Fibroblast of lung (primary cell): ENCODE results near the gene DAPK3. TPM values are rescaled to one million over a fixed set of nuclear protein-coding genes. Genes with fewer than 3 reads are reported as not detected.

ENCODE experiments used
- DNase-seq, 2 donors: peaks; one replicate each; pipeline versions ENCODE4 v3.0.0 to v3.0.0-alpha.2; 2010; ENCODE audit warnings: low read depth in 2 of 2
- H2AFZ ChIP-seq: 2 replicates; pipeline ENCODE4 v1.5.1; 2012; ENCODE audit warnings: low read length, control low read depth, inconsistent platforms
- H3K27ac ChIP-seq: 2 replicates; pipeline ENCODE4 v1.5.1; 2011; ENCODE audit warnings: low read length, control low read depth; ENCODE audit not compliant: insufficient read depth
- H3K27me3 ChIP-seq: 2 replicates; pipeline ENCODE4 v1.5.1; 2011; ENCODE audit warnings: mild to moderate bottlenecking, low read length; ENCODE audit not compliant: control insufficient read depth, insufficient read depth
- H3K36me3 ChIP-seq: 2 replicates; pipeline ENCODE4 v1.5.1; 2011; ENCODE audit warnings: low read length; ENCODE audit not compliant: control insufficient read depth, insufficient read depth
- H3K4me1 ChIP-seq: 2 replicates; pipeline ENCODE4 v1.5.1; 2011; ENCODE audit warnings: low read length; ENCODE audit not compliant: control insufficient read depth, insufficient read depth; ENCODE audit errors: extremely low read depth
- H3K4me2 ChIP-seq: 2 replicates; pipeline ENCODE4 v1.5.1; 2011; ENCODE audit warnings: low read length, control low read depth; ENCODE audit not compliant: insufficient read depth; ENCODE audit errors: extremely low read depth
- H3K4me3 ChIP-seq, 4 experiments: fragments of 200-600 bp in 1 of 4; sonication (generic) in 1 of 4; replicated peaks in 1 of 4; 2 replicates each; pipeline ENCODE4 v1.5.1; 2011 to 2016; ENCODE audit warnings: low read length in 4 of 4, low read depth in 3 of 4, mild to moderate bottlenecking in 3 of 4, control low read depth in 2 of 4, inconsistent platforms in 1 of 4, mixed read lengths in 1 of 4; ENCODE audit not compliant: insufficient read depth in 1 of 4; ENCODE audit errors: control extremely low read depth in 1 of 4
- H3K79me2 ChIP-seq: 2 replicates; pipeline ENCODE4 v1.5.1; 2012; ENCODE audit warnings: mild to moderate bottlenecking, low read length, inconsistent platforms; ENCODE audit not compliant: control insufficient read depth, insufficient read depth
- H3K9ac ChIP-seq: 2 replicates; pipeline ENCODE4 v1.5.1; 2011; ENCODE audit warnings: mild to moderate bottlenecking, low read length, control low read depth; ENCODE audit not compliant: insufficient read depth
- H3K9me3 ChIP-seq: 2 replicates; pipeline ENCODE4 v1.5.1; 2012; ENCODE audit warnings: low read depth, low read length; ENCODE audit not compliant: control insufficient read depth, insufficient read depth
- H4K20me1 ChIP-seq: 2 replicates; pipeline ENCODE4 v1.5.1; 2011; ENCODE audit warnings: low read length; ENCODE audit not compliant: control insufficient read depth, insufficient read depth; ENCODE audit errors: extremely low read depth
- EZH2 ChIP-seq: IDR thresholded peaks from 2 replicates; pipeline ENCODE4 v1.5.1; 2012; ENCODE audit warnings: low read length, control low read depth, mild to moderate bottlenecking; ENCODE audit errors: missing control alignments
- polyA plus RNA-seq, 2 donors: library from polyadenylated mRNA; depleted of rRNA in 1 of 2; stranded (reverse) in 1 of 2; unstranded in 1 of 2; fragments of >200 nt; gene quantifications; 2 replicates each; pipeline ENCODE4 v1.2.1, GENCODE V29; 2011 to 2012; ENCODE audit warnings: missing spikeins in 1 of 2
- total RNA-seq: library from RNA; depleted of rRNA; stranded (reverse); fragments of >200 nt; gene quantifications from 2 replicates; pipeline ENCODE4 v1.2.1, GENCODE V29; 2014
- TF ChIP-seq, protein P1 (sequence below), 2 donors: IDR thresholded peaks in 1 of 2; conservative IDR thresholded peaks in 1 of 2; 1 replicate in 1 of 2; 2 replicates in 1 of 2; pipeline ENCODE4 v1.5.1; 2011 to 2012; ENCODE audit warnings: low read length in 2 of 2, control low read depth in 1 of 2, inconsistent platforms in 1 of 2, low read depth in 1 of 2, mild to moderate bottlenecking in 1 of 2

Gene DAPK3
- total and polyA plus RNA-seq, 2 donors (not counting 1 experiment from before 2014, with no cell fraction given) = 69.8 to 114 TPM

- H3K9ac ChIP-seq = no peak overlapping the region
- no peaks in the 10 kb centered on the region for H3K9me3 ChIP-seq
- no peak for DNase-seq
- no peaks in the 10 kb centered on the region for H3K27me3 ChIP-seq
- no peaks in the 10 kb centered on the region for H4K20me1 ChIP-seq
- peaks cover 23% of the 10 kb centered on the region for H3K36me3 ChIP-seq
- H3K4me2 ChIP-seq = no peak overlapping the region
- no peak overlapping the region for H3K4me3 ChIP-seq
- no peaks in the 10 kb centered on the region for H3K4me1 ChIP-seq
- H3K79me2 ChIP-seq = peaks cover 35% of the 10 kb centered on the region
- TF ChIP-seq, protein P1, sequence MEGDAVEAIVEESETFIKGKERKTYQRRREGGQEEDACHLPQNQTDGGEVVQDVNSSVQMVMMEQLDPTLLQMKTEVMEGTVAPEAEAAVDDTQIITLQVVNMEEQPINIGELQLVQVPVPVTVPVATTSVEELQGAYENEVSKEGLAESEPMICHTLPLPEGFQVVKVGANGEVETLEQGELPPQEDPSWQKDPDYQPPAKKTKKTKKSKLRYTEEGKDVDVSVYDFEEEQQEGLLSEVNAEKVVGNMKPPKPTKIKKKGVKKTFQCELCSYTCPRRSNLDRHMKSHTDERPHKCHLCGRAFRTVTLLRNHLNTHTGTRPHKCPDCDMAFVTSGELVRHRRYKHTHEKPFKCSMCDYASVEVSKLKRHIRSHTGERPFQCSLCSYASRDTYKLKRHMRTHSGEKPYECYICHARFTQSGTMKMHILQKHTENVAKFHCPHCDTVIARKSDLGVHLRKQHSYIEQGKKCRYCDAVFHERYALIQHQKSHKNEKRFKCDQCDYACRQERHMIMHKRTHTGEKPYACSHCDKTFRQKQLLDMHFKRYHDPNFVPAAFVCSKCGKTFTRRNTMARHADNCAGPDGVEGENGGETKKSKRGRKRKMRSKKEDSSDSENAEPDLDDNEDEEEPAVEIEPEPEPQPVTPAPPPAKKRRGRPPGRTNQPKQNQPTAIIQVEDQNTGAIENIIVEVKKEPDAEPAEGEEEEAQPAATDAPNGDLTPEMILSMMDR (conservative IDR thresholded peaks at IDR 0.05 in 1 of 2, IDR thresholded peaks at IDR 0.05 in 1 of 2; ENCODE audit: low read depth in 1 of 2, low read length in 2 of 2) = no peak
- TF ChIP-seq EZH2 = no peak
- no peak overlapping the region for H3K27ac ChIP-seq
- H2AFZ ChIP-seq = no peak overlapping the region
Measured at GRCh38 chr19:4018140-4018613, 47.3 kb upstream of the DAPK3 start.

DNA sequence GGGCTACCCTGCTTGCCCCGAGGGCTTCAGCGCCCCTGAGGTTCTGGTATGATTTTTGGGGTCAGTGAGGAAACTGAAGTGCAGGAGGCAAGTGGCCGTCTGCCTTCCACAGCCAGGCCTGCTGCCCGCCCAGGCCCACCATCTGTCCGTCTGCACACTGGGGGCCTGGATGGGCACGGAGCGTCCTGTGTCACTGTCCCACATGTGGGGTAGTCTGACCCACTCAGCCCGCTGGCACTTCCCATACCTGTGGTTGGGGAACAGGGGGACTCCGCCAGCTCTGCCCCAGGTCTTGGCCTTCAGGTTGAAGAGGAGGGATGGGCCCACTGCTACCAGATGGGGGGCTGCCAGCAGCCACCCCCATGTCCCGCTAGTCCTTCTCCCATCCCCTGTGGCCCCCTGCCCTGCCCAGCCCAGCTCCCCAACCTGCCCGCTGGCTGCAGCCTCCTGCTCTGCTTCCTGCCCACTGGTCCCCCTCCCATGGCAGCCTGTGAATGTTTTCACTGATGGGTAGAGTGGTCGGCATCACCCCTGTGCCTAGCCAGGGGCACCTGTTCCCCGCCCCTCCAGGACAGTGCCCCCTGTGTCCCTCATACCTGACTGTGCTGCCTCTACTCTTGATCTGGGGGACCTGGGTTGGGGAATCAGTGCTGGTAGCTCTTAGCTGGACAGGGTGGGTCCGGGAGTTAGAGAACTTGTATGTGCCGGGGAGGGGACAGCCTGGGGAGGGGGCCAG is 46.2 kb upstream of the DAPK3 start:
- no peak for DNase-seq
- Histone ChIP-seq H3K4me1 (no peaks in the 10 kb centered on the region), H3K9me3 (no peaks in the 10 kb centered on the region), H4K20me1 (no peaks in the 10 kb centered on the region), H3K4me2 (no peak overlapping the region), H3K27ac (no peak overlapping the region), H3K79me2 (peaks cover 35% of the 10 kb centered on the region), H3K4me3 (no peak overlapping the region), H3K27me3 (no peaks in the 10 kb centered on the region), H2AFZ (no peak overlapping the region), H3K36me3 (peaks cover 25% of the 10 kb centered on the region), H3K9ac (no peak overlapping the region)
- TF ChIP-seq, protein P1 (conservative IDR thresholded peaks at IDR 0.05 in 1 of 2, IDR thresholded peaks at IDR 0.05 in 1 of 2; ENCODE audit: low read depth in 1 of 2, low read length in 2 of 2) = no peak
- no peak for TF ChIP-seq EZH2

GRCh38 chr19:4016486-4016885 is 45.6 kb upstream of the DAPK3 start:
- H4K20me1 ChIP-seq = no peaks in the 10 kb centered on the region
- no peak overlapping the region for H3K4me2 ChIP-seq
- no peak overlapping the region for H2AFZ ChIP-seq
- DNase-seq = no peak
- peaks cover 25% of the 10 kb centered on the region for H3K36me3 ChIP-seq
- H3K79me2 ChIP-seq = peaks cover 38% of the 10 kb centered on the region
- TF ChIP-seq EZH2 = no peak
- TF ChIP-seq, protein P1 (conservative IDR thresholded peaks at IDR 0.05 in 1 of 2, IDR thresholded peaks at IDR 0.05 in 1 of 2; ENCODE audit: low read depth in 1 of 2, low read length in 2 of 2) = no peak
- no peak overlapping the region for H3K9ac ChIP-seq
- no peaks in the 10 kb centered on the region for H3K4me1 ChIP-seq
- H3K27me3 ChIP-seq = no peaks in the 10 kb centered on the region
- no peak overlapping the region for H3K4me3 ChIP-seq
- no peak overlapping the region for H3K27ac ChIP-seq
- H3K9me3 ChIP-seq = no peaks in the 10 kb centered on the region
